Activated CD8-positive, alpha-beta T cell treated with anti-CD3 and anti-CD28 coated beads for 36 hours (primary cell): ENCODE results near the gene ZNF334. TPM values are rescaled to one million over a fixed set of nuclear protein-coding genes. Genes with fewer than 3 reads are reported as not detected.

Experiments
- ATAC-seq: fragments of 200-7000 bp; cut with Tn5 transposase; one replicate; pipeline ENCODE4 v1.10.0; 2021; ENCODE audit warnings: mild to moderate bottlenecking, moderate library complexity
- CTCF ChIA-PET: fragments of 350-600 bp; sonication (Branson Sonifier 250); formaldehyde crosslinking; loops from one replicate; lab custom pipeline; 2021; ENCODE audit warnings: antibody characterized with exemption; lab: Charles Lee
- POLR2A ChIA-PET: fragments of 350-600 bp; sonication (Branson Sonifier 250); formaldehyde crosslinking; loops from one replicate; lab custom pipeline; 2021; ENCODE audit warnings: antibody characterized with exemption; lab: Charles Lee
- DNase-seq: peaks from one replicate; pipeline ENCODE4 v3.0.0-alpha.2; 2020
- H3K27ac Mint-ChIP-seq: one replicate; pipeline ENCODE4 v1.8.0; 2021; ENCODE audit warnings: mild to moderate bottlenecking, mixed read lengths
- H3K27me3 Mint-ChIP-seq: one replicate; pipeline ENCODE4 v1.8.0; 2021; ENCODE audit warnings: mixed read lengths
- H3K36me3 Mint-ChIP-seq: one replicate; pipeline ENCODE4 v1.8.0; 2021; ENCODE audit warnings: low read depth, mixed read lengths
- H3K4me1 Mint-ChIP-seq: one replicate; pipeline ENCODE4 v1.8.0; 2021; ENCODE audit warnings: low read depth, mixed read lengths
- H3K4me3 Mint-ChIP-seq: one replicate; pipeline ENCODE4 v1.8.0; 2021; ENCODE audit warnings: mild to moderate bottlenecking, moderate library complexity, mixed read lengths
- H3K9me3 Mint-ChIP-seq: one replicate; pipeline ENCODE4 v1.8.0; 2021; ENCODE audit warnings: mixed read lengths
- intact Hi-C: fragments of 100-400 bp; cut with micrococcal nuclease; formaldehyde crosslinking; loops from one replicate; pipeline ENCODE4 v1.10.0; 2022
- total RNA-seq, 2 experiments: library from RNA; stranded (reverse); gene quantifications; one replicate each; pipeline ENCODE4 v1.2.3, GENCODE V29; 2021
- TF ChIP-seq, protein P1 (sequence below): fragments of 200-600 bp; IDR thresholded peaks from one replicate; pipeline ENCODE4 v1.8.0; 2022; ENCODE audit warnings: antibody characterized with exemption, mild to moderate bottlenecking

The ZNF334 gene
- total RNA-seq, 2 experiments from 2014 or later = 4.2 to 4.4 TPM

DNA sequence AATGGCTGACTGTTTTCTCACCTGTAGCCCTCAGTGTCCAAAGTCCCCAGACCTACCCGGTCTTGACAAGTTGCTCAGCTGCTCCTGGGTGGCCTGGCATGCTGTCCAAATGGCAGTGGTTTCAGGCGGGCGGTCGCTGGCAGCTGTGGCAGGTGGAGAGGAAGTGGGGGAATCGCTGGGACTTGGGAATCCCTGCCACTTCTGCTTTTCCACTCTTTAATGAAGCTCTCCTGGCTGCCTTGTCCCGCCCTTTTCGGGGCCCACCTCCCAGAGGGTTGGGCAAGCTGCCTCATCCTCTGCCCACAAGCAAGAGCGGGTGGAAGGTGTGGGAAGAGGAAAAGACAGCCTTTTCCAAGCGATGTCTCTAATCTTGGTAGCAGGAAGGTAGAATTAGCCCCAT, 37.1 kb upstream of the ZNF334 start, which contains the start of gene OCSTAMP:
OCSTAMP (minus strand) TSS at position 194 of the 400 bp plus-strand sequence; CDS start at position 100, 94 bp downstream.
- DNase-seq (no peak), ATAC-seq (no peak)
- ChIA-PET CTCF (interaction anchor here (0.8 to 4.8 kb wide), 7 partner anchors 8 to 132 kb away, joined by 3 to 32 read pairs (median 3); no protein-coding TSS in a partner anchor), POLR2A (interaction anchor here (1.0 to 1.6 kb wide), 2 partner anchors 9 to 131 kb away, joined by 3 read pairs; no protein-coding TSS in a partner anchor)
- intact Hi-C loops = loop anchor here (10.0 kb wide), 1 partner anchor 134 kb away; the partner anchor contains the start of gene TP53RK
- no peak within 1 kb of the TSS for H3K27ac Mint-ChIP-seq
- H3K4me1 Mint-ChIP-seq = peaks cover 40% of the 10 kb centered on the region
- no peak within 1 kb of the TSS for H3K4me3 Mint-ChIP-seq
- H3K27me3 Mint-ChIP-seq = no peaks in the 10 kb centered on the region
- TF ChIP-seq, protein P1, sequence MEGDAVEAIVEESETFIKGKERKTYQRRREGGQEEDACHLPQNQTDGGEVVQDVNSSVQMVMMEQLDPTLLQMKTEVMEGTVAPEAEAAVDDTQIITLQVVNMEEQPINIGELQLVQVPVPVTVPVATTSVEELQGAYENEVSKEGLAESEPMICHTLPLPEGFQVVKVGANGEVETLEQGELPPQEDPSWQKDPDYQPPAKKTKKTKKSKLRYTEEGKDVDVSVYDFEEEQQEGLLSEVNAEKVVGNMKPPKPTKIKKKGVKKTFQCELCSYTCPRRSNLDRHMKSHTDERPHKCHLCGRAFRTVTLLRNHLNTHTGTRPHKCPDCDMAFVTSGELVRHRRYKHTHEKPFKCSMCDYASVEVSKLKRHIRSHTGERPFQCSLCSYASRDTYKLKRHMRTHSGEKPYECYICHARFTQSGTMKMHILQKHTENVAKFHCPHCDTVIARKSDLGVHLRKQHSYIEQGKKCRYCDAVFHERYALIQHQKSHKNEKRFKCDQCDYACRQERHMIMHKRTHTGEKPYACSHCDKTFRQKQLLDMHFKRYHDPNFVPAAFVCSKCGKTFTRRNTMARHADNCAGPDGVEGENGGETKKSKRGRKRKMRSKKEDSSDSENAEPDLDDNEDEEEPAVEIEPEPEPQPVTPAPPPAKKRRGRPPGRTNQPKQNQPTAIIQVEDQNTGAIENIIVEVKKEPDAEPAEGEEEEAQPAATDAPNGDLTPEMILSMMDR = no peak
- H3K9me3 Mint-ChIP-seq = no peaks in the 10 kb centered on the region
- H3K36me3 Mint-ChIP-seq = no peaks in the 10 kb centered on the region

DNA sequence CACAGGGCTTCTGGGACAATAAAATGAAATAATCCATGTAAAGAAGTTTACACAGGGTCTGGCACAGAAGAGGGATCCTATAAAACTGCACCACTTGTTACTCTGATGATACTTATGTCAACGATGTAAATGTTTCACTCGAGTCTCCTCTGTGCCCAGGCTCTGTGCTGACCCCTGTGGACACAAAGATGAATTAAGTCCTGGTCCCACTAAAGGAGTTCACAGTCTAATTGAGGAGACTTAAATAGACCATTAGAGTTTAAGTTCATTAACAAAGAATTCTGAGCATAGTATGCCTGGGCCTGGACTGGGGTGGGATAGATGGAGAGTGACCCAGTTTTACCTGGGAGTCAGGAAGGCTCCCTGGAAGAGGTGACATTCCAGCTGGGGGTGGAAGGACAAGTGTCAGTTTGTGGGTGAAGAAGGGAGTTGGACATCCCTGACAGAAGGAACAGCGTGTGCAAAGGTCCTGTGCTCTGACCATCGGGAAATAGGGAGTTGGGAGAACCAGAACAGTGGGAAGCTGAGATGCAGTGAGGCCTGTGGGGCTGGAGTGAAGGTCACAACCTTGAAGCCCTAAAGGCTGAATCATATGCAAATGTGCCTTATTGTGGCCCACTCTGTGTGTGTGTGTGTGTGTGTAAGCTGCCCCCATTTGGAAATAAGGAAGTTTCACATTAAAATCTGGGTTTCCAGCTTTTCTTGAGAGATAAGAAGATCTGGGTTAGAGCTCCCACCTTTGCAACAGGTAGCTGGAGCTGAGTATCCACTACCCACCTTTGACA, 36.0 kb upstream of the ZNF334 start:
- TF ChIP-seq, protein P1 = no peak
- Mint-ChIP-seq H3K9me3 (no peaks in the 10 kb centered on the region), H3K36me3 (no peaks in the 10 kb centered on the region), H3K4me1 (peaks cover 44% of the 10 kb centered on the region), H3K27me3 (no peaks in the 10 kb centered on the region), H3K4me3 (no peak overlapping the region), H3K27ac (no peak overlapping the region)
- ChIA-PET CTCF (interaction anchor here (0.8 to 4.8 kb wide), 5 partner anchors 9 to 131 kb away, joined by 3 to 32 read pairs (median 5); no protein-coding TSS in a partner anchor), POLR2A (interaction anchor here (1.6 kb wide), 1 partner anchor 132 kb away, joined by 3 read pairs; no protein-coding TSS in a partner anchor)
- intact Hi-C loops = no loop called here
- DNase-seq (no peak), ATAC-seq (no peak)

DNA sequence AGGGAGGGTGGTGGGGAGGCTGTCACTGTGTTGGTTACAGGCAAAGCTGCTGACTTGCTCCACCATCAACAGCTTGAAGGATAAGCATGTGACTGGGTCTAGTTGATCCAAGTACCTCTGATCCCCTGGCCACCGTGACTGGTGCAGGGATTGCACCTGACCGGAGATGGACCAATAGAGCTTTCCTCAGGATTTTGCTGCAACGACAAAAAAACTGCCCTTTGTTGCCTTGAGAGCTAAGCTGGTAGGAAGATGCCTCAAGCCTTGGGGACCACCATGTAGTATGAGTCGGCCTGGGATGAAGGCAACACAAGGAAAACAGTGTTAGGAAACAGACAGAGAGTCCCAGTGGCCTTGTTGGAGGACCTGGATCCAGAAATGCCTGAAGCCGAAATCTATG, 35.3 kb upstream of the ZNF334 start:
- TF ChIP-seq, protein P1 = no peak
- Mint-ChIP-seq H3K27me3 (peaks cover 2% of the 10 kb centered on the region), H3K4me1 (peaks cover 42% of the 10 kb centered on the region), H3K9me3 (no peaks in the 10 kb centered on the region), H3K27ac (no peak overlapping the region), H3K4me3 (no peak overlapping the region), H3K36me3 (no peaks in the 10 kb centered on the region)
- intact Hi-C loops = no loop called here
- ChIA-PET CTCF (no interaction called here), POLR2A (interaction anchor here (1.2 kb wide), 1 partner anchor 137 kb away, joined by 3 read pairs; no protein-coding TSS in a partner anchor)
- no peak for DNase-seq
- no peak for ATAC-seq

DNA sequence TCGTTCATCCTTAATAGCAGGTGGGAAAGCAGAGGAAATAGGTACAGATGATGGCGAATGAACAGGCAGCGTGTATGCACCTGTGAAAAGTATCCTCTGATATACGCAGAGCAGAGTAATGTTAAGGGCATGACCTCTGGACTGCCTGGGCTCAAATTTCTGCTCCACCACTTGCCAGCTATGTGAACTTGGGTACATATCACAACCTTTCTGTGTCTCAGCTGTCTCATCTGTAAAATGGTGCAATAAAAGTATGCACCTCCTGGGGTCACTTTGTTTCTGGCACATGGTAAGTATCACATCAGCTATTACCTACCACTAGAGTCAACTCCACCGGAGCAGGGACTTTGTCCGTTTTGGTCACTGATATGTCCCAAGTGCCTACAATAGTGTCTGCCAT, 34.6 kb upstream of the ZNF334 start:
- Mint-ChIP-seq H3K9me3 (no peaks in the 10 kb centered on the region), H3K36me3 (no peaks in the 10 kb centered on the region), H3K4me3 (no peak overlapping the region), H3K27me3 (peaks cover 3% of the 10 kb centered on the region), H3K4me1 (peaks cover 37% of the 10 kb centered on the region), H3K27ac (no peak overlapping the region)
- intact Hi-C loops = no loop called here
- TF ChIP-seq, protein P1 = no peak
- POLR2A ChIA-PET = interaction anchor here (1.2 kb wide), 1 partner anchor 137 kb away, joined by 3 read pairs; no protein-coding TSS in a partner anchor
- CTCF ChIA-PET = no interaction called here
- ATAC-seq = no peak
- no peak for DNase-seq

DNA sequence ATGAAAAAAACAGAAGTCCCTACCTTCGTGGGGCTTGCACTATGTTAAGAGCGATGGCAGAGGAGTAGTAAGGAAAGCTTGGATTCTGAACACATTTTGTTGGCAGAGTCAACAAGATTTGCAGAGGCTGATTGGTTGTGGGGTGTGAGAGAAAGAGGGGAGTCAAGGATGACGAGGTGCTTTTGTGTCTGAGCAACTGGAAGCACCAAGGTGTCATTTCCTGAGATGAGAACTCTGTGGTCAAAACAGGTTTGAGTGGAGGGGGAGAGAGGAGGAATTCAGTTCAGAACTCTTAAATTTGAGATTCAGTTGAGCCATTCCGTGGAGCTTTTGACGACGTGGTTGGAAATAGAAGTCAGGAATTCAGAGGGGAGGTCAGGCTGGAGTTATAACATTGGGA, 33.6 kb upstream of the ZNF334 start:
- peaks cover 26% of the 10 kb centered on the region for H3K4me1 Mint-ChIP-seq
- ATAC-seq (no peak), DNase-seq (peak; percentile 15)
- no peak overlapping the region for H3K27ac Mint-ChIP-seq
- H3K27me3 Mint-ChIP-seq = peaks cover 7% of the 10 kb centered on the region
- no peaks in the 10 kb centered on the region for H3K9me3 Mint-ChIP-seq
- H3K4me3 Mint-ChIP-seq = no peak overlapping the region
- H3K36me3 Mint-ChIP-seq = no peaks in the 10 kb centered on the region
- TF ChIP-seq, protein P1 = no peak
- ChIA-PET CTCF (no interaction called here), POLR2A (no interaction called here)
- intact Hi-C loops = no loop called here
